Loucy (cell line): Measurements from ENCODE around the gene UNC79.

Experiments used
- EZH2phosphoT487 ChIP-seq: fragments of 200-600 bp; IDR thresholded peaks from 2 replicates; pipeline ENCODE4 v1.6.1; 2018; ENCODE audit warnings: antibody characterized with exemption, mild to moderate bottlenecking, moderate library complexity, borderline replicate concordance
- TF ChIP-seq, protein P1 (sequence below): fragments of 200-600 bp; sonication (generic); conservative IDR thresholded peaks from 2 replicates; pipeline ENCODE4 v1.5.1; 2014; ENCODE audit warnings: mild to moderate bottlenecking, antibody characterized with exemption, low read length

DNA sequence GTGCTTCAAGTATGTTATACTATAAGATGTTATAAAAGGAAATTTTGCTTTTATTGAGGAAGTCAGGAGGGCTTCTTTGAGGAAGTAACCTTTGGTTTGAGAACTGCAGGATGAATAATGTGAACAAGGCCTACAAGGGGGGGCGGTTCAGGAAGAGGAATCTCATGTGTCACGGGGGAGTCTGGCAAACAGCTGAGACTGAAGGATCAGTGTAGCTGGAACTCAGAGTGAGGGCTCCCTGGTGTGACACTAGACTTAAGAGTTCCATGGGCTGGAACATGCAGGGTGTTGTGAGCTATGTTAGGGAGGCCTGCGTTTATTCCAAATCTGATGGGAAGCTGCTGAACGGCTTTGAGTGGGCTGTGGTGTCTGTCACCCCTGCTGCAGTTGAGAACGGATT lies 62.3 kb downstream of the UNC79 start:
- TF ChIP-seq, protein P1, sequence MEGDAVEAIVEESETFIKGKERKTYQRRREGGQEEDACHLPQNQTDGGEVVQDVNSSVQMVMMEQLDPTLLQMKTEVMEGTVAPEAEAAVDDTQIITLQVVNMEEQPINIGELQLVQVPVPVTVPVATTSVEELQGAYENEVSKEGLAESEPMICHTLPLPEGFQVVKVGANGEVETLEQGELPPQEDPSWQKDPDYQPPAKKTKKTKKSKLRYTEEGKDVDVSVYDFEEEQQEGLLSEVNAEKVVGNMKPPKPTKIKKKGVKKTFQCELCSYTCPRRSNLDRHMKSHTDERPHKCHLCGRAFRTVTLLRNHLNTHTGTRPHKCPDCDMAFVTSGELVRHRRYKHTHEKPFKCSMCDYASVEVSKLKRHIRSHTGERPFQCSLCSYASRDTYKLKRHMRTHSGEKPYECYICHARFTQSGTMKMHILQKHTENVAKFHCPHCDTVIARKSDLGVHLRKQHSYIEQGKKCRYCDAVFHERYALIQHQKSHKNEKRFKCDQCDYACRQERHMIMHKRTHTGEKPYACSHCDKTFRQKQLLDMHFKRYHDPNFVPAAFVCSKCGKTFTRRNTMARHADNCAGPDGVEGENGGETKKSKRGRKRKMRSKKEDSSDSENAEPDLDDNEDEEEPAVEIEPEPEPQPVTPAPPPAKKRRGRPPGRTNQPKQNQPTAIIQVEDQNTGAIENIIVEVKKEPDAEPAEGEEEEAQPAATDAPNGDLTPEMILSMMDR = no peak
- no peak for TF ChIP-seq EZH2phosphoT487
